AML-193 (cell line): Measurements from ENCODE around the gene CFAP97D2.

Experiments
- DNase-seq, 2 experiments: peaks; one replicate each; lab custom pipeline; 2025; lab: John Stamatoyannopoulos, UW

The CFAP97D2 gene

DNA sequence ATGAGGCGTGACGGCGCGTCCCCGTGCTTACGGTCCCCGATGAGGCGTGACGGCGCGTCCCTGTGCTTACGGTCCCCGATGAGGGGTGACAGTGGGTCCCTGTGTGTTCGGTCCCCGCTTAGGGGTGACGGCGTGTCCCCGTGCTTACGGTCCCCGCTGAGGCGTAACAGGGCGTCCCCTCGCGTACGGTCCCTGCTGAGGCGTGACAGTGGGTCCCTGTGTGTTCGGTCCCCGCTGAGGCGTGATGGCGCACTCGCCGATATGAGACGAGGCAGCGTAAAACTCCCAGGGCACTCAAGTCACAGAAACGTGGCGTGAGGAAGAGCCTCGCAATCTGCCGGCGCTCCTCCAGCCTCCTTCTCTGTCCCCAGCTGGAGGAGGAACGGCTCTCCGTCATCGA, 20.9 kb downstream of the CFAP97D2 start:
- DNase-seq, result no peak

DNA sequence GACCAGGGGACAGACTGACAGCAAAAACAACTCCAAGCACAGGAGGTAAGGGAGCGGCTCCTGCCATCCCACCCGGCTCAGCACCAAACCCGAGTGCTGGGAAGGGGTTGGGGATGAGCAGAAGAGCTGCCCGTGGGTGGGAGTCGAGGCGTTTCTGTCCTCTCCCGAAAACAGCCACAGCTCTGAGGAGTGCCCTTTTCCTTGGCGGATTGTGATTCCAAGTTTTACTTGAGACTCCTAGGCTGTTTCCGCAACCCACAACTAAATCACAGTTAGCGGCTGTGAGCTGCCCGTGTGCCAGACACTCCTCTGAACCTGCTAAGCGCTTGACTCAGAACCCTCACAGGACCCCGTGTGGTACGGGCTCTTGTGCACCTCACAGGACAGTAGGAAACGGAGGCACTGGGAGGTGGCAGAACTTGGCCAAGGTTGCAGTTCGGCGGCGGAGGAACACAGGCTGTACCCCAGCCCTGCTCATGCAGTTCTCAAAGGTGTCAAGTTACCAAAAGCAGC, 21.4 kb downstream of the CFAP97D2 start:
- DNase-seq, result no peak

DNA sequence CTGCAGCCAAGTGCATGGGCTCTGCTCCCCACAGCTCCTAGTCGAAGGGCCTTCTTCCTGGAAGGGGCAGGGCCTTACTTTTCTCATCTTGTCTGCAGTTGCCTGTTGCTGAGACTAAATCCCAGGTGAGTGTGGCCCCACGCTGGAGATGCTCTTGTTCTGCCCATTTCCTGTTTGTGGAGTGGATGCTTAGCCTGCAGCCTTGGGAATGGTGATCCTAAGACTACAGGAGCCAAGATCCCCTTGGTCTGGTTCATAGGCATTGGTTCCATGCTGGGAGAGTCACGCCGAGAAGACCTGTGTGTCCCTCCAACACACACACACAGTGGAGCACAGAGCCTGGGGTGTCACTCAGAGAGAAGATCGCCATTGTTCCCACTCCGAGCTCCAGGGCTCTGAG, 23.5 kb downstream of the CFAP97D2 start:
- no peak for DNase-seq

DNA sequence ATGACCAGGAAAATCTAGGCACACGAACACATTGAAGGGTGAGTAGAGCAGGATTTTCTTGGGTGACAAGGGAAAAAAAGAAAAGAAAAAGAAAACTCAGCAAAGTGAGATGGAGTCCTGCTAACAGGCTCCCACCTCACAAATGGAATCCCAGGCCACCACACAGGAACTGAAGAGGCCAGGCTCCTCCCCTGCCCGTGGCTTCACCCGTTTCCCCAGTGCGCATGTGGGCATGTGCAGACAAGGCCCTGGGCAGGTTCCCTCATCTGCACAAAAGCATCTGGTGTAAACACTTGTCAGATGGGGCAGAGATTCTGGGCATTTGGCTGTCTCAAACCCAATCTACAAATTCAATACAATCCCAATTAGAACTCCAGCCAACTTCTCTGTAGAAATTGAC, 24.5 kb downstream of the CFAP97D2 start:
- no peak for DNase-seq

DNA sequence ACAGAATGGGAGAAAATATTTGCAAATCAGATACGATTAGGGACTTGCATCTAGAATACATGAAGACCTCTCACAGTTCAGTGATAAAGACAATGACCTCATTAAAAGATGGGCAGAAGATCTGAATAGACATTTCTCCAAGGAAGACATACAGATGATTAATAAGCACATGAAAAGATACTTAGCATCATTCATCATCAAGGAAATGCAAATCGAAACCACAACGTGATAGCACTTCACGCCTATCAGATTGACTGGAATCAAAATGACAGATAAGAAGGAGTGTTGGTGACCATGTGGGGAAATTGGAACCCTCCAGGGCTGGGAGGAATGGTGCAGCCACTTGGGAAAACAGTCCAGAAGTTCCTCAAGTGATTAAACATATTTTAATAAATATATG, 25.8 kb downstream of the CFAP97D2 start:
- no peak for DNase-seq

DNA sequence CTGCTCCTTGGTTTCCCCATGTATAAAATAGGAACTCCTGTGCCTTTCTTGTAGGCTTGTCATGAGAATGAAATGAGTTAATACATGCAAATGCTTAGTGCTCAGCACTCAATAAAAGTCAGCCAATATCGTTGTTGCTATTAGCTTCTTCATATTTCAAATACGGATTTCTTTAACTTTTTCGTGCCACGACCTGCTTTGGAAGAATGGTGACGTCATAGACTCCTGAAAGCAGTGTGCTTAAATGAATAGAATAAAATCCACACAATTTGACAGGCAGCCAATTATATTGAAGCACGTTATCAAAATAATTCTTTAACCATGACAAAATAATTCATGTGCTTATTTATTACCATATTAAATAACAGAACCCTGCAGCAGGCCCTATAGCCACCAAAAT, 29.1 kb downstream of the CFAP97D2 start:
- DNase-seq, result no peak

DNA sequence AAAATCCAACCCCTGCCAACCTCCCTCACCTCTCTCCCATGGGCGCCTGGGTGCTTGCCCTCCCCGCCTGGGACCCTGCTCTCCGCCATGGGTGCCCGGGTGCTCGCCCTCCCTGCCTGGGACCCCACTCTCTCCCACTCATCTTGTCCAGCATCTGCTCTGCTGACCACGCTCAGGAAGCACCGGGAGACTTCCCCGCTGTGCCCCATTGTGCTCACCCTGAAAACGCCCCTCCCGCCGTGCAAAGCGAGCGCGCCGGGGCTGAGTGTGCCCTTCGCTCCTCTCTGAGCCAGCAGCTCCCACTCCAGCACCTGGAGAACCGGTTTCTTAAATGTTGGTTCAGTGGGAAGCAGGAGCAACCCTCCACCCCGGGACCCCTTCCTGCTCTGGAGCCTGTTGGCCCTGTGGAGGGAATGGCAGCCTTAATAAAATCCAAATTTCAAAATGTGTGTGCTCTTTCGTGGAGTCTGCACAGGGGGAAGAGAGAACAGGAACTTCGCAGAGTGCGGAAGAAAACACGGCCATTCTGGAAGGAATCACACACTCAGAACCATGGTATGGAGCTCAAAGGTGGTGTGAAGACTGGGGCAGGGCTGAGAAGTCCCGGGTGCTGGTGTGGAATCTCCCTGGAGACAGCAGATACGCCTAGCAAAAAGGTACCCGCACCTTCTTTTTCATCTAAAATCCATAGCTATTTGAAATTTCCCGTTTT, 32.5 kb downstream of the CFAP97D2 start:
- no peak for DNase-seq

DNA sequence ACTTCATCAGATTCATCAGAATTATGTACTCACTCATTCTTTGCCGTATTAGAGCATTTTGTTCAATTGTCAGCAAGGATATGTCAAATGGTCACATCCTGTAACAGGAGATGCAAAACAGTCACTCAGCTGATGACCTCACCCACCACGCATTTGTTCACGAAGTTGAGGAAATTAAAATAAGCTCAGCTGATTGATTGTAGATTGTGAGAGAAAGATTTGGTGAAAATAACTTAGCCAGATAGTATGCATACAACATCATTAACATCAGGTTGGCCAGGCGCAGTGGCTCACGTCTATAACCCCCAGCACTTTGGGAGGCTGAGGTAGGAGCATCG, 33.1 kb downstream of the CFAP97D2 start:
- no peak for DNase-seq

DNA sequence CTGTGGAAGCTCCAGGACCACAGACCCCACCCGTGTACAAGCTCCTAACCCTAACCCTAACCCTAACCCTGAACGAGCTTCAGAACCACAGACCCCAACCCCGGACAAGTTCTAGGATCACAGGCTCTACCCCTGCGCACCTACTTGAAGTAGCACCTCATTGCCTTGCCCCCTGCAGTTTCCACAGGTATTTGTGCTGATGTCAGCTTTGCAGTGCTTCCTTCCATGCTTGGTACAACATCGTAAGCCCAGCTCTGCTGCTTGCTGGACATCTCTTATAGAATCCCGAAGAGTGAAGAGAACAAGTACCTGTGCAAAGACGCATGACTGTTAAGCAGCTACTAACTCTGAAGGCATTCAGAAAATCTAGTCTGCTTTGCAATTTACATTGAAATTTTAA, 34.9 kb downstream of the CFAP97D2 start:
- DNase-seq, result no peak

DNA sequence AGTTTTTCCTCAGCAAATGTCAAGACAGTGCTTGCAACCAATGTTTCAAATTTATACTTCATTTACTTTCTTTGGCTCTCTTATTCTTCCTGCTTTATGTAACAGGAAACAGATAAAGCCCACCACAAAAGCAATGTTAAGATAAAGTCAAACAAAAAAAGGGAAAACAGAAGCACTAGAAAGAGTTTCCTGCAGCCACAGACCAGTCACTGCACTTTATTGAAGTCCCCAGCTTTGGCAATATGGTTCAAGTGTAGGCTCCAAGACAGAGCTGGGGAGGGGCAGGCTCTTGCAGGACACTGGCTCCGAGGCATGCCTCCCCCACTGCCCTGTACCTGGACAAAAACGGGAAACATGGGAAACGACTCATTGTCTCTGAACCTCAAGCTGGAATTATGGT, 40.3 kb downstream of the CFAP97D2 start:
- DNase-seq, result no peak

DNA sequence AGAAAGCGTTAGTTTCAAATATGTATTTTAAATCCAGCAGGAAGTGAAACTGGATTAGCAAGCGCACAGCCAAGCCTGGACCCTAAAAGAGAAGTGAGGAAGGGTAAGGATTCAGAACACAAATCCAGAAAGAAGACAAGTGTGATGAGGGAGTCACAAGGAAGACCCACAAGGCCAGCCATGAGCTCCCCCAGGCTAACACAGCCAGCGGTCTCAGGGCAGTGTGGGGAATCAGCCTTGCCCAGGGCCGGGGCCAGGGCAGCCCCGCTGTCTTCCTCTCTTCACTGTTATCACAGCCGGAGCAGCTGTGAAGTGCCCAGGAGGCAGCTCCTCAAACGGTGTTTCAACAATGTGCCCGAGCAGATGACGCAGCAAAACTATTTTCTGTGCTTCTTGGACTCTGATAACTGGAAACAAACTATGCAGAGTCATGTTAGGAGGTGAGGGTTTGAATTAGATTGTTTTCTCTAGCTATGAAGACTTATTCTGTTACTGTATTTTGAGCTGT, 43.5 kb downstream of the CFAP97D2 start:
- DNase-seq, result peak; percentile 64 to 72

DNA sequence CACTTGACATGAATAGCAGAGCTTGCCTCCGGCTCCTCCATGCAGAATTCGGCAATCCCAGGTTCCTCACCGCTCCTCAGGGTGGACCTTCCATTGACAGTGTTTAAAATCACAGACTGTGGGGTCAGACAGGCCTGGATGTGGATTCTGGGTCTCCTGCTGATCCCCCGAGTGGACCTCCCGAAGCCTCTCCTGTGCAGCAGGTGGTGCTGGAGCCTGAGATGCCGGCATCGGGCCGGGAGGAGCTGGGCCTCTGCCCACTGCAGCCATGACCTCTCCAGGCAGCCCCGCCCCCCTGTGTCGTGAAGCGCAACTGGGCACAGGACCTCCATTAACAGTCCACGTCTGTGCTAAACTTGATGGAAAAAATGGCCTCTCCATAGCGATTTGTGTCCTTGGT, 45.1 kb downstream of the CFAP97D2 start:
- no peak for DNase-seq

DNA sequence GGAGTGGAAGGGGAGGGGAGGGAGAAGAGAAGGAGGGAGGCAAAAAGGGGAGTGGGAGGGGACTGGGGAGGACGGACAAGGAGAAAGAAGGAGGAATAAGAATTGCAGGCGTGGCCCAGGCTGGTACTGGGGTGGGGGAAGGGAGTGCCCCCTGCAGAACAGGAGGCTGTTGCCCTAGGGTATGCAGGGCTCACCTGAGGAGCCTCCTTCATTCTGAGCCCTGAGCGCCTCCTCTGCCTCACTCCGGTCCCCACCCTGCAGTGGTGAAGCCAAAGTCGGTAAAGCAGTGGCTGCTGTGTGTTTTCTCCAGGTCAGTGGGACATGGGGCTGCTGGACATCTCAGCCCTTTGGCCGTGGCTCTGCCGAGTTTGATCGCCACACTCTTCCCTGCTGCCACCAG, 46.6 kb downstream of the CFAP97D2 start:
- no peak for DNase-seq

DNA sequence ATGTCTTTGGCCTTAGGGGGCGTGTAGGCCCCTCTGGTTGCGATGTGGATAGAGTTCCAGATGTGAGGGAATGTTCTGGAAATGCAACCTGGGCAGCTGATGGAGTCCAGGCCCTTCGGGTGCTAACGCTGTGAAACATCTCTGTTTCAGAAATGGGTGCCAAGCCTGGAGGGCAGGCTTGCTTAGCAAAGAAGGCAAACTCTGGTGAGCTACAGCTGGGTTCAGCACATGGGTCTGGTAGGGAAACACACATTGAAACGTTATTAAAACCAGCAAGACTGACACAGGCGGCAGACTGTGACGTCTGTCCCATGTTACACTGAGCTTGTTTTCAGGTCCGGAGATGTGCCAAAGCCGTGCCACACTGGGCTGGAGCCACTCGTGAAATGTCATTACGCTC, 47.0 kb downstream of the CFAP97D2 start:
- no peak for DNase-seq

DNA sequence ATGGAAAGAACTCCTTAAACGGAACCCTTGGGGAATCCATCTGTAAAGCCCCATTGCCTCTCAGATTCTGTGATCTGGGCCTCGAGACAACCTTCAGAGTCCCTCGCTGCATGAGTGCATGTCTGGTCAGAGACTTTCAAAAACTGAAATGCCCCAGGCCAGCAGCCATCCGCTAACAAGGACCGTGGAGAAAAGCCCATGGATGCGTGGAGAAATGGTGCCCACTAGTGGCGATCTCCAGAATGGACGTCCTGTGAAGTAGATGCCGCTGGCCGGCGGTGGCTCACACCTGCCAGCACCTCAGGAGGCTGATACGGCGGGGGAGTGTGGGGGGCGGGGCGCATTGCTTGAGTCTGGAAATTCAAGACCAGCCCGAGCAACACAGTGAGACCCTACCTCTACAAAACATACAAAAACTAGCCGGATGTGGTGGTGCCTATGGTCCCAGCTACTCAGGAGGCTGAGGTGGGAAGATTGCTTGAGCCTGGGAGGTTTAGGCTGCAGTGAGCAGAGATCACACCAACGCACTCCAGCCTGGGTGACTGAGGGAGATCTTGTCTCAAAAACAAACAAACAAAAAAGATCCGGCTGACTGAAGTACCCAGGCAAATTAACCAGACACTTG, 47.8 kb downstream of the CFAP97D2 start:
- DNase-seq, result peak; percentile 76 to 88

DNA sequence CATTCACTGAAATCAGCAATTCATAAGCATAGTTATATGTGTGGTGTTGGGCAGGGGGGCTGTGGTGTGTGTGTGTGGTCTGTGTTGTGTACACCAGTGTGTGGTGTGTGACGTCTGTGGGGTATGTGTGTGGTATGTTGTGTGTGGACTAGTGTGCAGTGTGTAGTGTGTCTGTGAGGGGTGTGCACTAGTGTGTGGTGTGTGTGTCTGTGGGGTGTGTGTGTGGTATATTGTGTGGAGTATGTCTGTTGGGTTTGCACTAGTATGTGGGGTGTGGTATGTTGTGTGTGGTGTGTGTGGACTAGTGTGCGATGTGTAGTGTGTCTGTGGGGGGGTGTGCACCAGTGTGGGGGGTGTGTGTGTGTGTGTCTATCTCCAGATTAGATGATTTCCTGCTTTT, 48.5 kb downstream of the CFAP97D2 start:
- no peak for DNase-seq

DNA sequence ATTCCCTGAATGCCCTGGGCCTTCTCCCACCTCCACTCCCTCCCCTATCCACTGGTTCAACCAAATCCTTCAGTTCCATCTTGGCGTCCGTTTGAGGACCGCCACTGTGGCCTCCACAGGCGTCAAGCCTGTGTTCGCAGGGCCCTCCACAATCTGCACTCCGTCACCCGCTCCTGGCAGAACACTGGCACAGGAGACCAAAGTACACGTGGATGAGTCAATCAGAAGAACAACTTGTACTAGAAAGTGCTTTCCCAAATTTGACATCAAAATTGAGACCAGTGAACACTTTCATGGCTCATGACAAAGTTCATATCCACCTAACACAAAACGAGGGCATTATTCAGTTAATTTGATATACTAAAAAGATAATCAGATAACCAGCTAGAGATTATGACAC, 49.1 kb downstream of the CFAP97D2 start:
- no peak for DNase-seq

DNA sequence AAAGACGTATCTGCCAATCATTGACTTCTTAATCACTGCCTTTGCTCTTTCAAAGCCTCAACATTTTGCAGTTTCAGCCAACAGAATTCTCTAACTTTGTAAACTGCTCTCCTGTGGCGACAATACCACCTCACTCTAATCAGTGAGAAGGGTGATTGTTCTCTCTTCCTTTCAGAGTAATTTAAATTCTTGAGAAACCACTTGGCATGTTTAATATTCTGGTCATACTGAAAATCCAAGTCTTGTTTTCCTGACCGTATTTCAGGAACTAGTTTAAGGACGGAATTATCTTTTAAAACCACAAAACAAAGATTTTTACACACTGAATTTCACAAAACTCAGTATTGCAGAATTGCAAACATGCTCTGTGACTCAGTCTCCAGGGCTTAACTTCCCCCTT, 50.4 kb downstream of the CFAP97D2 start:
- DNase-seq, result no peak

DNA sequence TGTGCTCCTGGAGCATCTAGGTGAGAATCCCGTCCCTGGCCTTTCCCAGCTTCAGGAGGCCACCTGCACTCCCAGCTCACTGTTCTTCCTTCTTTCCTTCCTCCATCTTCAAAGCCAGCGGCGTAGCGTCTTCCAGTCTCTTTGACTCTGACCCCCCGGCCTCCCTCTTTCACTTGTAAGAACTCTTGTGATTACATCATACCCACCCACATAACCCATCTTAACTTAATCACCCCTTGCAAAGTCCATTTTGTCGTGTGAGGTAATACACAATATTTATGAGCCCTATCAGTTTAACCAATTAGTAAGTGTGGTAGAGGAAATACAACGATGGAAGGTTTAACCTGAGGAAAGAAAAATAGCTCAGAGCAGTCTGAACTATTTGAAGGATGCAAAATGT, 51.1 kb downstream of the CFAP97D2 start:
- DNase-seq, result no peak

DNA sequence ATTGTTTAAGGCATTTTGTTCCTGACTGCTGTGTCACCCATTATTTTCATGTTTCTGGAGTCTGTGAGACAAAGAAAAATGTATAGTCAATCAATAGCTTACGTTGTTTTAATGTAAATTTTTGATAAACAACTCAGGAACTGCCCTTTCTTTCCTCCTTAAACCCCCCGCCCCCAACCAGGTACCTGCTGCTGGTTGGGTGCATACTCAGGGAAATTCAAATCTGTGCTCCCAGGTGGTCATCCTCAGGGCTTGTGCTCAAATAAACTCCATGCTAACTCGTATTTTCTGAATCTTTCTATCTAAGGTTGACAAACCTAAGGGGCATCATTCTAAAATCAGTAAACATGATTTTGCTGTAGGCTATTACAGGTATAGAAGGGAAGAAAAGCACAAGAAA, 51.5 kb downstream of the CFAP97D2 start:
- no peak for DNase-seq

DNA sequence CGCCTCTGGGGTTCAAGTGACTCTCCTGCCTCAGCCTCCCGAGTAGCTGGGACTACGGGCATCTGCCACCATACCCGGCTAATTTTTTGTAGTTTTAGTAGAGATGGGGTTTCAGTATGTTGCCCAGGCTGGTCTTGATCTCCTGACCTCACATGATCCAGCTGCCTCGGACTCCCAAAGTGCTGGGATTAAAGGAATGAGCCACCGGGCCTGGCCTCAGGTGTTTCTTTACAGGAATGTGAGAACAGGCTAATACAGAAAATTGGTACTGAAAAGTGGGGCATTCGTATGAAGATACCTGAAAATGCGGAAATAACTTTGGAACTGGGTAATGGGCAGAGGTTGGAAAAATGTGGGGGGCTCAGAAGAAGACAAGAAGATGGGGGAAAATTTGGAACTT, 52.8 kb downstream of the CFAP97D2 start:
- no peak for DNase-seq

DNA sequence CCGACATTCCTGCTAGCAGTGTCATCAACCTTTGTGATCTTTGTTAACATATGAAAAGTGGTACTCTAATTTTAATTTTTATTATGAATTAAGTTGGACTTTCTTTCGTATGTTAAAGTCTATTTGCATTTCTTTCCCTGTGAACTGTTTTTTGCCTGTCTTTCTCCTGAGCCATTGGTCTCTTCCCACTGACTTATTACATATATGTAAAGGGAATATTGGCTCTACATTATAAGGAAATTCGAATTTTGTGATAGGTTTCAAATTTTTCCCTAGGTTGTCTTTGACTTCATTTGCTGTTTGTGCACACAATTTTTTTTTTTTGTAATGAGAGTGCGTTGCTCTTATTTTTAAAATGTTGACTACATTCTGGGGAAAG, 55.2 kb downstream of the CFAP97D2 start:
- DNase-seq, result no peak

DNA sequence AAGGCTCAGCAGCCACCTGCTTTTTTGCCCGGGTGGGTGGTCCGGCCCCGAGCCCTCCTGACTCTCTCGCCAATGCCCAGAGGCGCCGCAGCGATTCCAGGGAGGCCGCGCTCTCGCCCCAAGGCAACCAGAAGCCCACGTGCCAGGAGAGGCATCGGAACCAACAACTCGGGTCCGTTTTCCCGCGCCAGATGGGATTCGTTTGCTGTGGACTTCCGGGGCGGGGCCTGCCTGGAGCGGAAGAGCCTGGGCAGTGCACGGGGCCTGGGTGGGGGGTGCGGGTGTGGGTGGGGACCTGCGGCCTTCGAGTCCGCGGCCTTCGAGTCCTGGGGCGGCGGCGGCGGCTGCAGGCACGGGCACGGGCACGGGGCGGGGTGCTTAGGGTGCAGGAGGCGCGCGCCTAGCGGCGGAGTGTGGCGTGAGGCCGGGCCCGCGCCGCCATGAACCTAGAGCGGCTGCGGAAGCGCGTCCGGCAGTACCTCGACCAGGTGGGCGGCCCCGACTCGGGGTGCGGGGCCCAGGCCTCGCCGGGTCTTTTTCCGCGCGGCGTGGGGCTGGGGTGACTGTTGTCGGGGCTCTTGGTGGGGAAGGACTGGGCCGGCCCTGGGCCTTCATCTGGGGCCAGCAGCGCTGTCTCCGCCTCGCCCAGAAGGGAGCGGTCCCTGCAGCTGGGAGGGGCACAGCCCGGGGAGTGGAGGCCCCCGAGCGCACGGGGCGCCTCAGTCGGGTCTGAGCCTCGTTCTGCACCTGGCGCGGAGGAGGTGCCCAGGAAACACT, 55.8 kb downstream of the CFAP97D2 start, which contains the start of gene CDC16:
TSS of gene CDC16 (plus strand) at position 253 of the 777 bp plus-strand sequence. CDS start at position 441, 188 bp downstream.
- peak; percentile 81 to 85 for DNase-seq
